ENCODE measurements around the gene PPCS. TPM values are rescaled to one million over a fixed set of nuclear protein-coding genes. Genes with fewer than 3 reads are reported as not detected.

Gene PPCS
- total RNA-seq, 4 donors from 2014 or later: 46.3 to 92.4 (median 64.0) TPM

- TF ChIP-seq CTCF (IDR thresholded peaks at IDR 0.05; ENCODE audit: low read depth): no peak
Measured at GRCh38 chr1:42469727-42470126, 13.4 kb downstream of the PPCS start.

- no peak for TF ChIP-seq CTCF (IDR thresholded peaks at IDR 0.05; ENCODE audit: low read depth)
Measured at GRCh38 chr1:42476605-42477004, 20.3 kb downstream of the PPCS start.

- TF ChIP-seq CTCF (IDR thresholded peaks at IDR 0.05; ENCODE audit: low read depth): no peak
Measured at GRCh38 chr1:42477775-42478174, 21.4 kb downstream of the PPCS start.

- TF ChIP-seq CTCF (IDR thresholded peaks at IDR 0.05; ENCODE audit: low read depth): no peak
Measured at GRCh38 chr1:42479621-42480020, 23.3 kb downstream of the PPCS start.

GRCh38 chr1:42480921-42481320, 24.6 kb downstream of the PPCS start:
- TF ChIP-seq CTCF (IDR thresholded peaks at IDR 0.05; ENCODE audit: low read depth): no peak

- no peak for TF ChIP-seq CTCF (IDR thresholded peaks at IDR 0.05; ENCODE audit: low read depth)
Measured at GRCh38 chr1:42482635-42483153, 26.4 kb downstream of the PPCS start.

- TF ChIP-seq CTCF (IDR thresholded peaks at IDR 0.05; ENCODE audit: low read depth): no peak
Measured at GRCh38 chr1:42484382-42484781, 28.0 kb downstream of the PPCS start.

All from subcutaneous adipose tissue (tissue), 4 donors.